ENCODE measurements around the gene CEACAM3.

The CEACAM3 gene

GRCh38 chr19:41845051-41845590 lies 48.7 kb downstream of the CEACAM3 start:
- Histone ChIP-seq H3K36me3 (ENCODE audit: control insufficient read depth in 2 of 2, insufficient read depth in 1 of 2, low read length in 2 of 2) (no peaks in the 10 kb centered on the region), H3K4me1 (ENCODE audit: control insufficient read depth, insufficient read depth, low read length) (no peaks in the 10 kb centered on the region), H3K27ac (ENCODE audit: extremely low read depth, low read depth, low read length) (no peak overlapping the region), H3K9me3 (ENCODE audit: control insufficient read depth, insufficient read depth, low read depth, low read length) (no peaks in the 10 kb centered on the region), H3K4me3 (ENCODE audit: low read depth, low read length) (no peak overlapping the region)
- ChIA-PET CTCF (interaction anchor here (1.6 kb wide), 1 partner anchor 10 kb away, joined by 6 read pairs; no protein-coding TSS in a partner anchor), POLR2A (interaction anchor here (3.1 kb wide), 1 partner anchor 15 kb away, joined by 15 read pairs; the partner anchor contains the start of gene RPS19)
- no peak for TF ChIP-seq RBAK (tag by site-specific recombination; IDR thresholded peaks at IDR 0.05)
- no peak for TF ChIP-seq YY2 (tag by site-specific recombination; IDR thresholded peaks at IDR 0.05)
- TF ChIP-seq, protein P1, sequence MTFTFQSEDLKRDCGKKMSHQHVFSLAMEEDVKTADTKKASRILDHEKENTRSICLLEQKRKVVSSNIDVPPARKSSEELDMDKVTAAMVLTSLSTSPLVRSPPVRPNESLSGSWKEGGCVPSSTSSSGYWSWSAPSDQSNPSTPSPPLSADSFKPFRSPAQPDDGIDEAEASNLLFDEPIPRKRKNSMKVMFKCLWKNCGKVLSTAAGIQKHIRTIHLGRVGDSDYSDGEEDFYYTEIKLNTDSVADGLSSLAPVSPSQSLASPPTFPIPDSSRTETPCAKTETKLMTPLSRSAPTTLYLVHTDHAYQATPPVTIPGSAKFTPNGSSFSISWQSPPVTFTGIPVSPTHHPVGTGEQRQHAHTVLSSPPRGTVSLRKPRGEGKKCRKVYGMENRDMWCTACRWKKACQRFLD (tag by site-specific recombination; IDR thresholded peaks at IDR 0.05): no peak
- no peak for TF ChIP-seq ZNF341 (tag by site-specific recombination; IDR thresholded peaks at IDR 0.05; ENCODE audit: low read depth)

DNA sequence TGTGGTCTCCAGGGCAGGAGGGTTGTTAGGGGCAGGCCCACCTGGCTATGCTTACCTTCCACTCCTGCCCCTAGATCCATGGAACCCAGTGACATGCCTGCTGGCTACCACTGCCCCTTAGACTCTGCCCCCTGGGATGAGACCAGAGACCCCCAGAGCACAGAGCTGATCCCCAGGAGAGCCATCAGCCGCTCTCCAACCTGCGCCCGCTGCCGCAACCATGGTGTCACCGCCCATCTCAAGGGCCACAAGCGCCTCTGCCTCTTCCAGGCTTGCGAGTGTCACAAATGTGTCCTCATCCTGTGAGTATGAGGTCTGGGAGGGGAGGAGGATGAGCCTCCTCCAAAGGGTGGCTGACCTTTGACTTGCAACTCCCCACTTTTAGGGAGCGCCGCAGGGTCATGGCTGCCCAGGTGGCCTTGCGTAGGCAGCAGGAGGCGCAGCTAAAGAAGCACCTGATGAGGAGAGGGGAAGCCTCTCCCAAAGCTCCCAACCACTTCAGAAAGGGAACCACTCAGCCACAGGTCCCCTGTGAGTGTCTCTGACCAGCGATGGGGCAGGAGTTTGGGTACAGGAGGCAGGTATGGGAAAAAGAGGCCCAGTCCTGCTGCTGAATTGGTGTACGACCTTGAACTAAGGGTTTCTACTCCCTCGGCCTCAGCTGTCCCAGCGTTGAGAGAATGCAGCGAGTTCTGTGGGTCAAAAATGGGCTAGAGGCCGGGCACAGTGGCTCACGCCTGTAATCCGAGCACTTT lies 51.1 kb downstream of the CEACAM3 start:
- Histone ChIP-seq H3K9me3 (ENCODE audit: control insufficient read depth, insufficient read depth, low read depth, low read length) (no peaks in the 10 kb centered on the region), H3K4me3 (ENCODE audit: low read depth, low read length) (no peak overlapping the region), H3K27ac (ENCODE audit: extremely low read depth, low read depth, low read length) (no peak overlapping the region), H3K4me1 (ENCODE audit: control insufficient read depth, insufficient read depth, low read length) (no peaks in the 10 kb centered on the region), H3K36me3 (ENCODE audit: control insufficient read depth in 2 of 2, insufficient read depth in 1 of 2, low read length in 2 of 2) (no peaks in the 10 kb centered on the region)
- CTCF ChIA-PET: interaction anchor here (0.6 to 2.4 kb wide), 3 partner anchors 12 to 79 kb away, joined by 3 to 12 read pairs (median 5); partner anchors contain the start of gene RPS19
- TF ChIP-seq RBAK (tag by site-specific recombination; IDR thresholded peaks at IDR 0.05) (no peak), ZNF768 (tag by site-specific recombination; IDR thresholded peaks at IDR 0.05) (no peak), ZIC2 (tag by site-specific recombination; IDR thresholded peaks at IDR 0.05) (no peak), ZNF18 (tag by site-specific recombination; IDR thresholded peaks at IDR 0.05) (no peak), SALL2 (tag by site-specific recombination; IDR thresholded peaks at IDR 0.05; ENCODE audit: borderline replicate concordance) (no peak)
- POLR2A ChIA-PET: interaction anchor here (5.5 kb wide), 1 partner anchor 13 kb away, joined by 54 read pairs; the partner anchor contains the start of gene RPS19

DNA sequence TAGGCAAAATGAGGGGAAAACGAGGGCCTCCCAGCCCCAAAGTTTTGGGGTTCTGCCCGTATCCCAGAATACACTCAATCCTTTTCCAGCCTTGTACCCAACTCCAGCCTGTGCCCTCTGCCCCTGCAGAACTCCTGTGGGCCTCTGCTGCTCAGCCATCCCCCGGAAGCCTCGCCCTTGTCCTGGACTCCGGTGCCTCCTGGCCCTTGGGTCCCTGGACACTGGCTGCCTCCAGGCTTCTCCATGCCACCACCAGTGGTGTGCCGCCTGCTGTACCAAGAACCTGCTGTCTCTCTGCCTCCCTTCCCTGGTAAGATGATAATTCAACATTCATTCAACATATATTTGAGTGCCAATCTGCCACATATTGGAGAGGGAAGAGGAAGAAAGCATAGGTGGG lies 52.3 kb downstream of the CEACAM3 start:
- CTCF ChIA-PET: interaction anchor here (0.7 to 4.7 kb wide), 3 partner anchors 11 to 142 kb away, joined by 4 to 49 read pairs (median 7); partner anchors contain the start of gene RPS19
- POLR2A ChIA-PET: interaction anchor here (1.2 to 5.5 kb wide), 2 partner anchors 11 to 20 kb away, joined by 4 to 54 read pairs; partner anchors contain the start of gene RPS19
- Histone ChIP-seq H3K36me3 (ENCODE audit: control insufficient read depth in 2 of 2, insufficient read depth in 1 of 2, low read length in 2 of 2) (no peaks in the 10 kb centered on the region), H3K4me1 (ENCODE audit: control insufficient read depth, insufficient read depth, low read length) (no peaks in the 10 kb centered on the region), H3K4me3 (ENCODE audit: low read depth, low read length) (no peak overlapping the region), H3K9me3 (ENCODE audit: control insufficient read depth, insufficient read depth, low read depth, low read length) (no peaks in the 10 kb centered on the region), H3K27ac (ENCODE audit: extremely low read depth, low read depth, low read length) (no peak overlapping the region)
- no peak for TF ChIP-seq ZNF302 (tag by site-specific recombination; IDR thresholded peaks at IDR 0.05; ENCODE audit: low read depth)
- TF ChIP-seq SP7 (tag by site-specific recombination; IDR thresholded peaks at IDR 0.05): no peak
- no peak for TF ChIP-seq SCRT2 (tag by site-specific recombination; IDR thresholded peaks at IDR 0.05)
- no peak for TF ChIP-seq ZNF423 (tag by site-specific recombination; IDR thresholded peaks at IDR 0.05)
- no peak for TF ChIP-seq ZBTB44 (tag by site-specific recombination; IDR thresholded peaks at IDR 0.05)
- no peak for TF ChIP-seq GFI1B (tag by site-specific recombination; IDR thresholded peaks at IDR 0.05)
- no peak for TF ChIP-seq MEIS1 (CRISPR knock-in tag; IDR thresholded peaks at IDR 0.05; ENCODE audit: borderline replicate concordance)
- no peak for TF ChIP-seq KLF16 (tag by site-specific recombination; IDR thresholded peaks at IDR 0.05)
- TF ChIP-seq ZNF785 (tag by site-specific recombination; IDR thresholded peaks at IDR 0.05): no peak
- no peak for TF ChIP-seq ZNF777 (tag by site-specific recombination; IDR thresholded peaks at IDR 0.05; ENCODE audit: borderline replicate concordance)
- TF ChIP-seq ZNF391 (tag by site-specific recombination; IDR thresholded peaks at IDR 0.05; ENCODE audit: borderline replicate concordance, low read depth): no peak
- TF ChIP-seq ZNF155 (tag by site-specific recombination; IDR thresholded peaks at IDR 0.05): no peak
